GM23248 (cell line): Measurements from ENCODE around the gene RAB1A. TPM values are rescaled to one million over a fixed set of nuclear protein-coding genes. Genes with fewer than 3 reads are reported as not detected.

Experiments used
- DNase-seq: peaks from one replicate; pipeline ENCODE4 v3.0.0-alpha.2; 2015
- H2AFZ ChIP-seq: fragments of 200-600 bp; sonication (generic); 2 replicates; pipeline ENCODE4 v1.6.1; 2016; ENCODE audit warnings: antibody characterized with exemption
- H3F3A ChIP-seq: fragments of 200-600 bp; sonication (generic); 2 replicates; pipeline ENCODE4 v1.6.1; 2016; ENCODE audit warnings: mild to moderate bottlenecking, antibody characterized with exemption, mixed run types; ENCODE audit not compliant: insufficient read depth
- H3K27ac ChIP-seq: fragments of 200-600 bp; sonication (generic); 2 replicates; pipeline ENCODE4 v1.5.1; 2016; ENCODE audit warnings: mild to moderate bottlenecking
- H3K27me3 ChIP-seq: fragments of 200-600 bp; sonication (generic); replicated peaks from 2 replicates; pipeline ENCODE4 v1.6.1; 2016; ENCODE audit warnings: mild to moderate bottlenecking; ENCODE audit not compliant: insufficient read depth
- H3K36me3 ChIP-seq: fragments of 200-600 bp; sonication (generic); 2 replicates; pipeline ENCODE4 v1.6.1; 2016; ENCODE audit warnings: low read depth, mild to moderate bottlenecking
- H3K4me1 ChIP-seq: fragments of 200-600 bp; sonication (generic); 2 replicates; pipeline ENCODE4 v1.6.1; 2016; ENCODE audit warnings: mild to moderate bottlenecking; ENCODE audit not compliant: insufficient read depth
- H3K4me2 ChIP-seq: fragments of 200-600 bp; sonication (generic); one replicate; pipeline ENCODE4 v1.6.1; 2016; ENCODE audit warnings: mild to moderate bottlenecking; ENCODE audit not compliant: unreplicated experiment
- H3K4me3 ChIP-seq: fragments of 200-600 bp; sonication (generic); 2 replicates; pipeline ENCODE4 v1.5.1; 2016; ENCODE audit warnings: mild to moderate bottlenecking
- H3K79me2 ChIP-seq: fragments of 200-600 bp; sonication (generic); 2 replicates; pipeline ENCODE4 v1.6.1; 2016; ENCODE audit warnings: mild to moderate bottlenecking; ENCODE audit not compliant: insufficient read depth
- H3K9ac ChIP-seq: fragments of 200-600 bp; sonication (generic); 2 replicates; pipeline ENCODE4 v1.6.1; 2016; ENCODE audit warnings: mild to moderate bottlenecking
- H3K9me2 ChIP-seq: fragments of 200-600 bp; sonication (generic); 2 replicates; pipeline ENCODE4 v1.6.1; 2016; ENCODE audit warnings: mixed run types, mild to moderate bottlenecking, moderate library complexity; ENCODE audit not compliant: insufficient read depth
- H3K9me3 ChIP-seq: fragments of 200-600 bp; sonication (generic); one replicate; pipeline ENCODE4 v1.6.1; 2017; ENCODE audit warnings: low read depth
- H4K20me1 ChIP-seq: fragments of 200-600 bp; sonication (generic); 2 replicates; pipeline ENCODE4 v1.6.0; 2016; ENCODE audit not compliant: insufficient read depth
- EZH2 ChIP-seq: fragments of 200-600 bp; sonication (generic); IDR thresholded peaks from 2 replicates; pipeline ENCODE4 v1.6.1; 2018; ENCODE audit warnings: antibody characterized with exemption, mild to moderate bottlenecking; ENCODE audit not compliant: insufficient read depth, poor library complexity, severe bottlenecking
- EZH2phosphoT487 ChIP-seq: fragments of 200-600 bp; sonication (generic); IDR thresholded peaks from 2 replicates; pipeline ENCODE4 v1.6.1; 2018; ENCODE audit warnings: antibody characterized with exemption, moderate library complexity, mild to moderate bottlenecking, low read depth; ENCODE audit not compliant: insufficient read depth
- WGBS, 2 experiments: methylation state at CpG; one replicate each; pipeline ENCODE4 v1.1.6; 2015 to 2017; ENCODE audit warnings: low lambda C conversion rate in 2 of 2, low coverage in 1 of 2; ENCODE audit errors: missing lambda C conversion rate in 2 of 2; 5-methylcytosine and 5-hydroxymethylcytosine counted together
- in situ Hi-C: fragments of 300-500 bp; cut with MboI; formaldehyde crosslinking; loops from 2 replicates; pipeline ENCODE4 v1.15.0; 2020
- polyA plus RNA-seq: library from polyadenylated mRNA; unstranded; fragments of >200 nt; fragmentation: Nextera tagmentation; extraction: Ambion mirVana; gene quantifications from 2 replicates; pipeline ENCODE4 v1.2.1, GENCODE V29; 2016
- total RNA-seq: library from RNA; depleted of rRNA; stranded (reverse); fragments of >200 nt; shearing (Covaris generic); gene quantifications from 2 replicates; pipeline ENCODE4 v1.2.3, GENCODE V29; 2014

RAB1A gene
- total and polyA plus RNA-seq, 2 experiments from 2014 or later, result 119 to 303 TPM

- H3K4me3 ChIP-seq, result no peak overlapping the region
- H3K27me3 ChIP-seq, result no peaks in the 10 kb centered on the region
- no peaks in the 10 kb centered on the region for H3K9me3 ChIP-seq
- H3K9me2 ChIP-seq, result no peaks in the 10 kb centered on the region
- peaks cover 21% of the 10 kb centered on the region for H3K4me1 ChIP-seq
- H2AFZ ChIP-seq, result no peak overlapping the region
- peak; percentile 19 for DNase-seq
- H3F3A ChIP-seq, result peaks cover 57% of the 10 kb centered on the region
- peak overlapping the region; percentile 39; the same call in 1 of the 2 replicates for H3K27ac ChIP-seq
- H3K36me3 ChIP-seq, result peaks cover 29% of the 10 kb centered on the region
- no peaks in the 10 kb centered on the region for H4K20me1 ChIP-seq
- 56 to 72% methylated on average over 5 of the region's 5 CpGs for WGBS, 2 experiments
- H3K9ac ChIP-seq, result no peak overlapping the region
- no peak overlapping the region for H3K4me2 ChIP-seq
- no peak for TF ChIP-seq EZH2
- no peak for TF ChIP-seq EZH2phosphoT487
- in situ Hi-C loops, result no loop called here
- peaks cover 34% of the 10 kb centered on the region for H3K79me2 ChIP-seq
Observed at GRCh38 chr2:65075605-65076344, 54.1 kb downstream of the RAB1A start.

GRCh38 chr2:65075176-65075575 lies 54.7 kb downstream of the RAB1A start:
- H2AFZ ChIP-seq, result no peak overlapping the region
- 55 to 65% methylated on average over 9 of the region's 9 CpGs for WGBS, 2 experiments
- no peak for DNase-seq
- no peak overlapping the region for H3K4me3 ChIP-seq
- peaks cover 62% of the 10 kb centered on the region for H3F3A ChIP-seq
- peaks cover 23% of the 10 kb centered on the region for H3K36me3 ChIP-seq
- in situ Hi-C loops, result no loop called here
- no peaks in the 10 kb centered on the region for H3K9me2 ChIP-seq
- no peaks in the 10 kb centered on the region for H3K27me3 ChIP-seq
- H3K4me1 ChIP-seq, result peaks cover 27% of the 10 kb centered on the region
- no peak overlapping the region for H3K9ac ChIP-seq
- no peaks in the 10 kb centered on the region for H4K20me1 ChIP-seq
- no peak for TF ChIP-seq EZH2phosphoT487
- H3K9me3 ChIP-seq, result no peaks in the 10 kb centered on the region
- H3K4me2 ChIP-seq, result no peak overlapping the region
- H3K79me2 ChIP-seq, result peaks cover 30% of the 10 kb centered on the region
- H3K27ac ChIP-seq, result peak overlapping the region; percentile 39; the same call in 1 of the 2 replicates

GRCh38 chr2:65073879-65074565 lies 55.9 kb downstream of the RAB1A start:
- peaks cover 64% of the 10 kb centered on the region for H3F3A ChIP-seq
- DNase-seq, result no peak
- H3K27ac ChIP-seq, result no peak overlapping the region
- H3K4me3 ChIP-seq, result no peak overlapping the region
- peaks cover 31% of the 10 kb centered on the region for H3K4me1 ChIP-seq
- no peaks in the 10 kb centered on the region for H3K9me2 ChIP-seq
- peaks cover 15% of the 10 kb centered on the region for H3K36me3 ChIP-seq
- peaks cover 30% of the 10 kb centered on the region for H3K79me2 ChIP-seq
- no peaks in the 10 kb centered on the region for H4K20me1 ChIP-seq
- H3K27me3 ChIP-seq, result no peaks in the 10 kb centered on the region
- H2AFZ ChIP-seq, result no peak overlapping the region
- 66 to 69% methylated on average over 12 of the region's 12 CpGs for WGBS, 2 experiments
- in situ Hi-C loops, result loop anchor here (25.0 kb wide), 1 partner anchor 488 kb away; no protein-coding TSS in a partner anchor
- H3K9ac ChIP-seq, result no peak overlapping the region
- no peak for TF ChIP-seq EZH2phosphoT487
- TF ChIP-seq EZH2, result no peak
- no peak overlapping the region for H3K4me2 ChIP-seq
- H3K9me3 ChIP-seq, result no peaks in the 10 kb centered on the region

GRCh38 chr2:65072181-65072970 lies 57.5 kb downstream of the RAB1A start:
- no peak for DNase-seq
- peaks cover 32% of the 10 kb centered on the region for H3K79me2 ChIP-seq
- H3K4me2 ChIP-seq, result no peak overlapping the region
- H3K9ac ChIP-seq, result no peak overlapping the region
- no peaks in the 10 kb centered on the region for H4K20me1 ChIP-seq
- in situ Hi-C loops, result loop anchor here (25.0 kb wide), 1 partner anchor 490 kb away; no protein-coding TSS in a partner anchor
- no peak overlapping the region for H3K4me3 ChIP-seq
- H3K9me2 ChIP-seq, result no peaks in the 10 kb centered on the region
- H3K36me3 ChIP-seq, result peaks cover 5% of the 10 kb centered on the region; the same call in 1 of the 2 replicates
- H3K27me3 ChIP-seq, result no peaks in the 10 kb centered on the region
- H3K27ac ChIP-seq, result no peak overlapping the region
- no peaks in the 10 kb centered on the region for H3K9me3 ChIP-seq
- WGBS, 2 experiments, result 88 to 91% methylated on average over 19 to 20 of the region's 20 CpGs
- TF ChIP-seq EZH2phosphoT487, result no peak
- no peak for TF ChIP-seq EZH2
- H2AFZ ChIP-seq, result no peak overlapping the region
- peaks cover 31% of the 10 kb centered on the region for H3K4me1 ChIP-seq
- peaks cover 48% of the 10 kb centered on the region for H3F3A ChIP-seq
